ENCODE results near the gene MAP3K4.
A peak's percentile ranks its signal among the peaks of the same experiment; 100 is the strongest.
"Not testable (repeated sequence)": the region's sequence is repeated elsewhere in the genome, so short reads cannot be mapped to it uniquely, and the experiment has no call there.

The MAP3K4 gene

DNA sequence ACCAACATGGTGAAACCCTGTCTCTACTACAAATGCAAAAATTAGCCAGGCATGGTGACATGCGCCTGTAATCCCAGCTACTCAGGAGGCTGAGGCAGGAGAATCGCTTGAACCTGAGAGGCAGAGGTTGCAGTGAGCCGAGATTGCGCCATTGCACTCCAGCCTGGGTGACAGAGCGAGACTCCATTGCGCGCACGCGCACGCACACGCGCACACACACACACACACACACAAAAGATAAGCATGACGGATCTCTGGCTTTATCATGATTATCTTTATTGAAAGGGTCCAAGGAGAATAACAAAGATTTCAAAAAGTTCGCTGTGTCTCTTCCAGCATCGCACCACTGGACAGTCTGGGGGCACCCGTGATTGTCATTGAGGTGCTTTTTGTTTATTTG is 19.0 kb upstream of the MAP3K4 start:
- DNase-seq, result not testable (repeated sequence)

DNA sequence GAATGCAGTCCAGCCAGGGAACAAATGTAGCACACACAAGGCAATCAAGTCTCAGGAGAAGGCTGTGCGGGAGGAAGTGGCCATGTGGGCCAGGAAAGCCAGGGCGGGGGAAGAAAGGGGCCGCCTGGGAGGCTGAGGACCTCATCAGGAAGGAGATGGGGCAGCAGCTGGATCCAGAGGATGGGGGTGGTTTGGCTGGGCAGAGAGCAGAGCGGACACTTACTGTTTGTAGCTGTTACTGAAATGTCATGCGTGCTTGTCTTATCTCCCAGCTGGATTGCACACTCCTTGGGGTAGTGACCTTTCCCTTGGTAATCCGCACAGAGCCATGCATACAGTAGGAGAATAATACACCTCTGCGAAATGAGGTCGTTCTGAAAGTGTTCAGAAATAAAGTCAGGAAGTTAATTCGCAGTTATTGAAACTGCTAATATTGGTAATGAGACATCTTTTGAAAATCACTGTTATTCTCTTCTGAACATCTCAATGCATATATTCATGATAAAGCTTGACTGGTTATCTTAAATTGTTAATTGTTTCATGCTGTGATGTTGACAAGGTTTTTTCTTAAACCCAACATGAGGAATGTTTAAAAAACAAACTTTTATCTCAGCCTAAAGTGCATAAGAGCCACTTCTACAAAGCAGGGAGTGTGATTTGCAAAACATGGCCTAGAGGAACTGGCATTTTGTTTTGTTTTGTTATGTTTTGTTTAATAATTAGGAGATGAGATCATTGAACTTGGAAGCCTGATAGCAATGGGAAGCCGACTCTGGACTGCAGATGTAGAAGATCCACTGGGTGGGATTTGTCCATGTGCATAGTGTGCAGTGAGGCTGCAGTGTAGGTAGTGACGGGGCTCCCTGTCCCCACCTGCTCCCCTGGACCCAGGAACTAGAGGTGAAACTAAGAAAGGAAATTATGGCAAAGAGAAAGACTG is 18.0 kb upstream of the MAP3K4 start:
- no peak for DNase-seq

DNA sequence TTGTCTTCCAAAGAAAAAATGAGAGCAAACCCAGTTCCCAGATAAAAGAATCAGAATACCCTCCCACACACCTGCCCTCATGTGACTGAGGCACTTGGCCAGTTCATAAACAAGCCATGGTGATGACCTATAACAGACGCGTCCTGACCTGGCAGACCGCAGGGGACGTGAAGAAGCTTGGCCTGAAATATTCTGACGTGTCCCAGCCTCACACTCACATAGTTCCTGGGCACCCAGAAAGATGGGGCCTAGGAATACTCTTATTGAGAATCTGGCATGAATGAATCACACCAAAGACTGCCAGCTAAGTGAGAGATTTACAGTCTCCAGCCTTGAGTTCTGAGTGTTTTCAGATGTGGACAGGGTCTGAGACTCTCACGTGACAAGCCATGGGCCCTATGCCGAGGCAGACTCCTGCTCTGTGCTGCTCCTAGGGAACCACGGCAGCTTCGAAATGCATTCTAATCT is 17.2 kb upstream of the MAP3K4 start:
- no peak for DNase-seq

- no peak for DNase-seq
These were observed 16.4 kb upstream of the MAP3K4 start for GRCh38 chr6:160975162-160975561.

- DNase-seq, result not testable (repeated sequence)
These were observed 15.6 kb upstream of the MAP3K4 start for GRCh38 chr6:160975961-160976360.

GRCh38 chr6:160978141-160978901 is 13.2 kb upstream of the MAP3K4 start:
- DNase-seq, result no peak

DNA sequence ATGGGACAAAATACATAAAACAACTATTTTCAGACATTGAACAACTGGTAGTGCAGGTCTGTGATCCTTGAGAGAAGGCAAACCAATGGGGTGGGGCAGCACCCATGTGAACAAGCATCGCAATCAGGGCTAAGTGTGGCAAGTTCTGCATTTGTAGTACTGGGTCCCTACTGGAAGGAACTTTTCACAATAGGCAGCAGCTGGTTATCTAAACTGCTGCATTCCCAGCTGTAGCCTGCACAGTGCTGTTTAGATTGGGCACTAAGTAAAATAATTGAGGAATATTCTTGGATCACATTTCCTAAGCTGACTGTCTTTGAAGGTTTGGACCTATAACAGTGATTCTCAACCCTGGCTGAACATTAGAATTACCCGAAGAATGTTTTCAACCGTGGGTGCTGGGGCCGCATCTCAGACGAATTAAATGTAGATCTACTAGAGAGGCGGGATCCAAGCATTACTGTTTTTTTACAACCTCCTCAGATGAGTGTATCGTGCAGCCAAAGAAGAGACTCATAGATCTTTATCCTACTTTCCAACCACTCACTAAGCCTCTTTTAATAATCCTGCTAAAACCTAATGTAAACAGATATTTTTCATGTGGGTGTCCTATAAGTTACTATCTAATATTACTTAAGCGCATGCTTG is 12.4 kb upstream of the MAP3K4 start:
- DNase-seq, result no peak

GRCh38 chr6:160983377-160983948 is 8.1 kb upstream of the MAP3K4 start:
- DNase-seq, result not testable (repeated sequence)

- DNase-seq, result no peak
These were observed 4.7 kb upstream of the MAP3K4 start for GRCh38 chr6:160986851-160987250.

DNA sequence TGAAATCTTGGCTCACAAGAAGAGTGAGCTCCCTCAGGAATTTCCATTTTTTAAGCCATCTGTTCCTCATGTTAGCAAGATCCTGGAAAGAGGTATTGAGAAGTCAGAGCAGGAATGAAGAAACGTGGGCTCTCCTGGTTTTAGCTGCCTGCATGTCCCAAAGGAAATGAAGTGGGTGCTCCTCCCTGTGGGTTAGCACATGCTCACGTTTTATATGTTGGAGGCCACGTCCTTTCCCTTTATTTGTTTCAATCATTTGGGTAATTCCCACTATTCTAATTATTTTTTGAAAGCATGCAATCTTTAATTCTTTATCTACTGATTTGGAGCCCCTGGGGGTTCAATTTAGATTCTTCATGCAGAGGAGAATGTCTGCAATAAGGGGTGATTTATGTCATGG is 4.3 kb upstream of the MAP3K4 start:
- peak; percentile 44 for DNase-seq

DNA sequence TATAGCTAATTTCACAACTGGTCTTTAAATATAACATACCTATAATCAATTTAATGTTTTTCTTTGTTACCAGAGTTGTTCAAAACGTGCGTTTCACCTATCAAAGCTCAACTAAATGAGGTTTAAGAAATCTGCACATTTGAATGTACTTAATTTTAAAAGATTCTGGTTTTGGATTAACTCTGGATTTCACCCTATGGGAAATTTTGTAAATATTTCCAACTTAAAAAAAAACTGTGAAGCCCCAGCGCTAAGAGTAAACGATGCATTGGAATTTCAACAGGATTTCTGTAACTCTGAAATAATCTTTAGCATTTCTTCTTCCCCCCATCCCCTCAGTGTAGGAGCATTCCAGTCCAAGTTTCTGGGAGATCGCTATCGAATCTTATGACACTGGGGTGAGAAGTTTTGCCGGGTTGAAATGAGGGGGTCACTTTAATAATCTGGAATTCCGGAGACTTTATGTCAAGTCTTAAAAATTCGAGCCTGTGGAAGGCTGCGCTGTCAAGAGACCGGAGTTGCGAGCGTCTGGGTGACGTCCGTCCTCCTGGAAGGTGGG is 643 bp upstream of the MAP3K4 start:
- no peak for DNase-seq

DNA sequence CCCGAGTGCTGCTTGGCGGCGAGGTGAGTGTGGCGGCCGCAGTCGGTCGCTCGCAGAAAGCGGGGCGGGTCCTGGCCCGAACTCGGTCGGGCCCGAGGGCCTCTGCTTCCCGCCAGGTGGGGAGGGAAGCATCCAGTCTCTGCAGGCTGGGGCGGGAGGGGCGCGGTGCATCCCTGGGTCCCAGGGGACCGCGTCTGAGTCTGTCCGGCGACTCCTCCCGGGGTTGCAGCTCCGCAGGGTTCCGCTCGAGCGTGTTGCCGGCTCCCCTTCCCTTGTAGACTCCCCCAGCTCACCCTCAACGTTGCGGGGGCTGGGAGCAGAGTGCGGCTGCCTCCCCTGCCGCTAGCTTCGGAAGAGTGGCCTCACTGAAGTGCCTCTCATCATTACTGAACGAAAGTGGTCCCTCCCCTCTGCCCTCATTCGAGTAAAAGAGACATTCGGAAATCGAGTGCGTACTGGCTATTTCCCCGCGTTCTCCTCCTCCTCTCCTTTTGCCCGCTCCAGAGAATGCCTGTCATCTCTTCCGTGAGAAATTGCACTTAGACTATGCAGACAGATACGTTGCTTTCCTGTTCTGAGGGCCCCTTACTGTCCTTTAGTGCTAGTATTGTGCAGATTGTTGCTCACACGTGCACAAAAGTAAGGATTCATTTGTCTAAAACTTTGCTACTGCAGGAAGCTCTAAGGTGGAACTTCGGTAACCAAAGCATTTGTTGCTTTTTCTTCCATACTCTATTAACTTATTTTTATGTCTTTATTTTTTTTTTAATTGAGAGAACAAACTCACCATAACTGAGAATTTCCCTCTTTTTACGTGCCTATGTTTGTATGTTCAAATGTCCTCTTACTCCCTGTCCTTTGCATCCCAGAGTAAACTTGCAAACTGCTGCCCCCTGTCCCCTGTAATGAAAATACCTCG is 751 bp downstream of the MAP3K4 start:
- peak; percentile 85 for DNase-seq

- DNase-seq, result no peak
These were observed 1.4 kb downstream of the MAP3K4 start for GRCh38 chr6:160992980-160993314.

DNA sequence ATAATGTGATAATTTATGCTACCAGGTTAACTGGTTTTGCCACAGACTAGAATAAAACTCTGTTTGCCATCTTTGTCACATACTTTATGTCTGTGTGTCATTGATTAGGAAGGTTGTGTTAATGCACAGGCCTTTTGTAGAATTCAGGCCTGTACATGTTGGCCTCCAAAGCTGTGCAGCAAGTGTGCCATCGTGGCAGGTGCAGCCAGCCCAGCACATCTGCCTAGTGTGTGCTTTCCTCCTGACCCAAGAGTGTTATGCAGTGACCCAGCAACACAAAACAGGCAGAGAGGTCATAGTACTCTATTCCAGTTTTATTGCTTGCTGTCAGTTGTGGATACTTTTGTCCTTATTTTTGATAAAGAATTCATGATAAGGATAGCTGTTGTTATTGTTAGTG is 3.7 kb downstream of the MAP3K4 start:
- DNase-seq, result peak; percentile 30

- no peak for DNase-seq
These were observed 4.6 kb downstream of the MAP3K4 start for GRCh38 chr6:160996131-160996601.

DNA sequence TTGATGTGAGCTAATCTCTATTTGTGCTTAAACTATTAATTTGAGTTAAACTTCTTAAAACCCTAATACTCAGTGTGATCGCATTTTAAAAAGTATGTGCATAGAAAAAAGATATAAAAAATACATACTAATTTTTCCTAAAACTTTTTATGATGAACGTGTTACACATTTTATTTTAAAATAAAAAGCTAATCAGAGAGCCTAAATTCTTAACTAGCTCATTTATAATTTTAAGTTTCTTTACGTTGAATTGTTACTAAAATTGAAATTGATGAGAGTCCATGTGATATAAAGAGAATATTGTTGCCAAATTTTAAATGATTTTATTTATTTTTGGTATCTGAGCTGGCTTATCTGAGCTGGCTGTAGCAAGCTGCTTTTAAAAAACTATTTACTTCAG is 6.6 kb downstream of the MAP3K4 start:
- DNase-seq, result no peak

DNA sequence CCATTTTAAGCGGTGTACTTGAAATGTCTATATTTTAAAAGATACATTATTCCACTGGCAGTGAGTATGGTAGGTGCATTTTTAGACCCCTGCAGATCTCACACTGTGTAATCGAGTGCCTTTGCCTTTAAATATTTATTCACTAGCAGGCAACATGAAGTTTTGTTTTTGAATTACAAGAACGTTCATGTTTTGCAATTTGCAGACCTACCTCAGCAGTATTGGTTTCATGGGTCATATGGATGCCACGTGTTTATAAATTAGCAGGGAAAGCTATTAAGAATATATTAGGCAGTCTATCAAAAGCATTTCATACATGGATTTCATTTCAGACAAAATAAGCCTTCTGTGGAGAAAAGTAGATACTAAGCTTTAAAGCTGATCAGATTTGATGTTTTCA is 7.2 kb downstream of the MAP3K4 start:
- no peak for DNase-seq

DNA sequence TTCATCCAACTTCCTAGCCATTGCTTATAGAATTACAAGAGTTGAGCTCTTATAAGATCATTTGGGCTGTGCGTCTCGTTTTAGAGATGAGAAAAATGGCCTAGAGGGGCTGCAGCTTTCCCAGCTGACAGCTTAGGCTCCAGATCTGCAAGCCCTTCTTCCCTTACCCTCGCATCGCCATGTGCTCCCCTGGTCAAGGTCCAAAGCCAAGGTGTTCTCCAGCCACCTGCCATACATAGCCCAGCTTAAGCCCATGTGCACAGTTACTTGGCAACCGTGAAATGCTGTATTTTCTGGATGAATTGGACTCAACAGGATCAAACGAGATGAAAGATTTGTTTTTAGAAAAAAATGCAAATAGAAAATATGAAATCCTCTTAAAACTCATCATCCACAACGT is 7.9 kb downstream of the MAP3K4 start:
- no peak for DNase-seq

- DNase-seq, result no peak
These were observed 9.1 kb downstream of the MAP3K4 start for GRCh38 chr6:161000632-161001031.

DNA sequence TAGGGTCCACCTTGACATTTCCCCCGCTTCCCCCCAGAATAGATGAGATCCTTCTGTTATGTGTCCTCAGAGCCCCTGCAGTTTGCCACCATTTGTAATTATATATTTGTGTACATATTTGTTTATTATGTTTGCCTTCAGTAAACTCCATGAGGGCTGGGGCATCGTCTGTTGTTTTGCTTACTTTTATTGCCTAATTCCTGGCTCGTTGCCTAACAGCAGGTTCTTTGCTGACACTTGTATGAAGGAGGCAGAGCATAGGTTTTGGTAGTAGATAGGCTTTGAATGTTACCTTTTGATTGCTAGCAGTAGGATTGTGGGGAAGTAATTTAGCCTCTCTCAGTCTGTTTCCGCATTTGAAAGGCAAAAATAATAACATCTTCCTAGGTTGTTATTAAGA is 9.9 kb downstream of the MAP3K4 start:
- peak; percentile 70 for DNase-seq

GRCh38 chr6:161003336-161003735 is 11.8 kb downstream of the MAP3K4 start:
- DNase-seq, result no peak

DNA sequence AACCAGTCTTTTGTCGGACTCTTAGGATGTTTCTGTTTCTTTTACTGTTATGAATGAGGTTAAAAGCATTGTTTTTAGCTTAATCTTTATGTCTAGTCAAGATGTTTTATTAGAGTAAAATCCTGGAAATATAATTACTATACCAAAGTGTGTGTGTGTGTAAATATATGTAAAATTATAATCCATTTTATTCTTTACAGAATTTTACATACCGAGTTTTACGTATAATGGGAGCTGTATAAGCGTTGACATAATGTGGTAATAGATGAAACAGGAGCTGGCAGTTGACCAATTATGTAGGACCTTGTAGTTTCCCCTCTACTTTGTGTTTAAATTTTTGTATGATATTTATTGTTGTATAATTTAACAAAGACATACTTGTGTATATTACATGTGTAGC is 16.7 kb downstream of the MAP3K4 start:
- DNase-seq, result no peak

Measured in NCI-H2171 treated with DMSO at 0.1 percent for 48 hours (cell line).